Measurements from ENCODE around the gene ZFP1.
"Not testable (repeated sequence)": the region's sequence is repeated elsewhere in the genome, so short reads cannot be mapped to it uniquely, and the experiment has no call there.

ZFP1 gene

DNA sequence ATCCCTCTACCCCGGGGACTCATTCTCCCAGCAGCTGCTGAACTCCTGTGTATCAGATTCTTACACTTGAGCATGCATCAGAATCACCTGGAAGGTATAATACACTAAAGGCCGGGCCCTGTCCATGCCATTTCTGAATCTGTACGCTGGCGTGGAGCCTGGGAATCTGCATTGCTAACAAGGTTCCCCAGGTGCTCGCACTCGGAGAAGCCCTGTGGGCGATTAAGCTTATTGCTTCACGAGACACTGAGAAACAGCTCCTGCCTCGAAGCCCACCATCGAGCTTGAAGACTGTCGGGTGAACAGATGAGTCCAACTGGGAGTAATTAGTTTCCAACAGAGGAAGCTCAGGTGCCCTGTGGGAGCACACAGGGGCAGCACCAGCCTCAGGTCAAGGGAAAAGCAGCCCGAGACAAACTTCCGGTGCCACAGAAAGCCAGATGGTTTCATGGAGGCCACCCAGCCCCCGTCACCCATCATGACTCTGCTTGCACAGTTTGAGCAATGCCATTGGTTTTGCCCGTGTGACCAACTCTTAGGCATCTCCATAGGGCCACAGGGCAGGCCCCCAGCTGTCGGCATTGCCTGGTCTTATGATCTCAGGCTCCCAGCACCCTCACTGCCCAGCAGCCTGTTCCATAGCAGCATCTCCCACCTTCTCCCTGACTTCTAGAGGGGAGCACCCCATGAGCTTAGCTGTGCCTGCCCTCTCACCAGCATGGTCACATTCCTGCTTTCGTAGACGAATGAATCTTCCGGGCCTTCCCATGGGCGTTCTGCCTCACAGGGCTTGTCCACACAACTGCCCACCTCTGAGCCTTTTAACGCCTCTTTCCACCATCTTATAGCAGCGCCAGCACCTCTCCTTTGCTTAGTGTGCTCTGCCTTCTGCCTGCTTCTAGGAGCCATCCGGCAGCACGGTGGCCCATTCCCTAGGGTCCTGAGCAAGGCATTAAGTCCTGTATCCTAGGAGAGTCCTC is 47.8 kb downstream of the ZFP1 start:
- Mint-ChIP-seq H3K9me3 (no peaks in the 10 kb centered on the region), H3K4me3 (no peak overlapping the region), H3K4me1 (ENCODE audit: low read depth) (peaks cover 3% of the 10 kb centered on the region), H3K36me3 (ENCODE audit: low read depth) (no peaks in the 10 kb centered on the region), H3K27me3 (peaks cover 91% of the 10 kb centered on the region), H3K27ac (no peak overlapping the region)
- intact Hi-C loops (cut with micrococcal nuclease), result loop anchor here (5.0 kb wide), 1 partner anchor 351 kb away; no protein-coding TSS in a partner anchor

DNA sequence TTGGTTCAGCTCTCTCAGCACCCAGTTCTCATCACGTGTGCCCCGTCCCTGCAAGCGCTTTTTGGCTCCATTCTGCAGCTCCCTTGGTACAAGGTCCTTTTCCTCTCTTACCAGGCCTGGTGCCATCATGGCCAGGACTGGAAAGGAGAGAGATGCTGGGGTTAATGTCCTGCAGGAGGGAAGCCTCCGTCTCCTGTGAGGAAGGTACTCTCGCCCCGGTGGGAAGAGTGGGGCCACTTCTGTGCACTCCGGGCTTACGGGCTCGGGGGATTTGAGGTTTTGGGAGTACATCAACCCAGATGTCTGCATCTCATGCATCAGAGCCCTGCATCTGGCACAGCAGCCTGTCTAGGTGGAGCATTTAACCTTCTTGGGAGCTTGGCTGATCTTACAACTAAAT is 48.5 kb downstream of the ZFP1 start:
- Mint-ChIP-seq H3K36me3 (ENCODE audit: low read depth) (no peaks in the 10 kb centered on the region), H3K27ac (no peak overlapping the region), H3K9me3 (no peaks in the 10 kb centered on the region), H3K4me1 (ENCODE audit: low read depth) (peaks cover 6% of the 10 kb centered on the region), H3K4me3 (no peak overlapping the region), H3K27me3 (peaks cover 92% of the 10 kb centered on the region)
- intact Hi-C loops (cut with micrococcal nuclease), result loop anchor here (5.0 kb wide), 1 partner anchor 350 kb away; no protein-coding TSS in a partner anchor

DNA sequence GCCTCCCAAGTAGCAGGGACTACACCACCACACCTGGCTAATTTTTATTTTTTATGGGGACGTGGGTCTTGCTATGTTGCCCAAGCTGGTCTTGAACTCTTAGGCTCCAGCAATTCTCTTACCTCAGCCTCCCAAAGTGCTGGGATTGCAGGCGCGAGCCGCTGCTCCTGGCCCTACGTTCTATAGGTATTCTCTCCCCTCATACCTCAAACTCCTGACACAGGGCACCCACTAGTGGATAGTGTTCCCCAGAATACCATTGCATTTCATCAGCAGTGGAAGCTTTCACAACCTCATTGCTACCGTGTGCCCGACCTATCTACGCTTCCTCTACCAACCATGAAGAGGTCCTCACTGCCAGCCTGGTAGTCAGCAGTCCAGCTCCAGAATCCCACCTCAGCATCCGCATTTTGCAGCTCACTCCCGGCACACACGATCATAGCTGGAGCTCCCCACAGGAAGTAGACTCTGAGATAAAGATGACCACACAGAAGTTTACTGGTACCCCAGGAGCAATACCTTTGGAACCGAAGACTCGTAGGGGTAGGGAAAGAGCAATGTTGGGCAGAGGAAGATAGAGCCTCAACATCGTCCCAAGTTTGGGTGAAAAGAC is 49.3 kb downstream of the ZFP1 start:
- Mint-ChIP-seq H3K27me3 (peaks cover 94% of the 10 kb centered on the region), H3K27ac (no peak overlapping the region)
- intact Hi-C loops (cut with micrococcal nuclease), result loop anchor here (5.0 kb wide), 1 partner anchor 350 kb away; no protein-coding TSS in a partner anchor

DNA sequence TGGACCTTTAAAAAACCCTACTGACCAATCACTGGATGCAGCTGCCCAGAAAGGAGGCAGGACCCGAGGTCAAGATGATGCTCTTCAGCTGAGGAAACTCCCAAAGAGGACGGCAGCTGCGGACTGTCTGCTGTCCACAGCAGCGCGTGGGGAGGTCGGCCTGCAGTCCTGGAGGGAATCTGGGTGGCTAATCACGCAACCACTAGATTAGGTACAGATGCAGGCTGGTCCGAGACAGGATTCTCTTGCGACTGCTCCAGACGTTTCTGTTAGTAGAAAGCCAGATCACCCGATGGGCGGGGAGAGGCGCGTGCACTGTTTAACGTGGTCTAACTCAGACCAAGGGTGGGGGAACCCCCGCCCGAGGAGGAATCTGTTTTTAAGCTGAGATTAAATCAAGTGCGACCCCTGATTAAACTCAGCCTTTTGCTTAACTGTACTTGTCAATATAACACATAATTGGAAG is 49.8 kb downstream of the ZFP1 start:
- intact Hi-C loops (cut with micrococcal nuclease), result loop anchor here (5.0 kb wide), 1 partner anchor 349 kb away; no protein-coding TSS in a partner anchor
- no peaks in the 10 kb centered on the region for H3K9me3 Mint-ChIP-seq
- peaks cover 94% of the 10 kb centered on the region for H3K27me3 Mint-ChIP-seq
- no peak overlapping the region for H3K27ac Mint-ChIP-seq
- H3K4me3 Mint-ChIP-seq, result no peak overlapping the region
- no peaks in the 10 kb centered on the region for H3K36me3 Mint-ChIP-seq (ENCODE audit: low read depth)
- peaks cover 6% of the 10 kb centered on the region for H3K4me1 Mint-ChIP-seq (ENCODE audit: low read depth)

More for the DNA sequence above, 49.3 kb downstream of the ZFP1 start:
- Mint-ChIP-seq H3K4me1 (ENCODE audit: low read depth) (peaks cover 6% of the 10 kb centered on the region), H3K4me3 (no peak overlapping the region), H3K9me3 (no peaks in the 10 kb centered on the region), H3K36me3 (ENCODE audit: low read depth) (no peaks in the 10 kb centered on the region)

DNA sequence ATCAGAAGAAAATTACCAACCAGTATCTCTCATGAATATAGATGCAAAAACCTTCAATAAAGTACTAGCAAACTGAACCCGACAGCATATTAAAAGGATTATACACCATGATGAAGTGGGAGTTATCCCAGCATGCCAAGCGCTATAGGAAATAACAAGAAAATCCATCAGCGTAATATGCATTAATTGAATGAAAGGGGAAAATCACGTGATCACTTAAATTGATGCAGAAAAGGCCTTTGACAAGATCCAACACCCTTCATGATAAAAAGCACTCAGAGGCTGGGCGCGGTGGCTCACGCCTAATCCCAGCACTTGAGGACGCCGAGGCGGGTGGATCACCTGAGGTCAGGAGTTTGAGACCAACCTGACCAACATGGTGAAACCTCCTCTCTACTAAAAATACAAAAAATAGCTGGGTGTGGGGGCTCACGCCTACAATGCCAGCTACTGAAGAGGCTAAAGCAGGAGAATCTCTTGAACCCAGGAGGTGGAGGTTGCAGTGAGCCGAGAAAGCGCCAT is 53.8 kb downstream of the ZFP1 start:
- H3K27ac Mint-ChIP-seq, result no peak overlapping the region
- H3K27me3 Mint-ChIP-seq, result peaks cover 83% of the 10 kb centered on the region
- H3K9me3 Mint-ChIP-seq, result no peaks in the 10 kb centered on the region
- H3K4me1 Mint-ChIP-seq (ENCODE audit: low read depth), result peaks cover 6% of the 10 kb centered on the region
- H3K36me3 Mint-ChIP-seq (ENCODE audit: low read depth), result no peaks in the 10 kb centered on the region
- H3K4me3 Mint-ChIP-seq, result no peak overlapping the region
- intact Hi-C loops (cut with micrococcal nuclease), result no loop called here

DNA sequence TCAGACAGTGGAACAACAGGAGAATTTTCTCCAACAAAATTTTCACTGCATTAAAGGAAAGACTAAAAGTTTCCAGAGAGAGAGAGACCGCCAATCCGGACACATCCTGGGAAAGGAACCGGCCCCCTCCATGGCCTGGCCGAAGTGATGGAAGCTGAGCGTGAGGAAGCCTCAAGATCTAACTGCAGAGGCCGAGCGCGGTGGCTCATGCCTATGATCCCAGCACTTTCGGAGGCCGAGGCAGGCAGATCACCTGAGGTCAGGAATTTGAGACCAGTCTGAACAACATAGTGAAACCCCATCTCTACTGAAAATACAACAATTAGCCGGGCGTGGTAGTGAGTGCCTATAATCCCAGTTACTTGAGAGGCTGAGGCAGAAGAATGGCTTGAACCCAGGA is 54.8 kb downstream of the ZFP1 start:
- no peak overlapping the region for H3K4me3 Mint-ChIP-seq
- no peaks in the 10 kb centered on the region for H3K9me3 Mint-ChIP-seq
- no peaks in the 10 kb centered on the region for H3K36me3 Mint-ChIP-seq (ENCODE audit: low read depth)
- no peak overlapping the region for H3K27ac Mint-ChIP-seq
- intact Hi-C loops (cut with micrococcal nuclease), result no loop called here
- H3K27me3 Mint-ChIP-seq, result peaks cover 83% of the 10 kb centered on the region
- peaks cover 6% of the 10 kb centered on the region for H3K4me1 Mint-ChIP-seq (ENCODE audit: low read depth)

DNA sequence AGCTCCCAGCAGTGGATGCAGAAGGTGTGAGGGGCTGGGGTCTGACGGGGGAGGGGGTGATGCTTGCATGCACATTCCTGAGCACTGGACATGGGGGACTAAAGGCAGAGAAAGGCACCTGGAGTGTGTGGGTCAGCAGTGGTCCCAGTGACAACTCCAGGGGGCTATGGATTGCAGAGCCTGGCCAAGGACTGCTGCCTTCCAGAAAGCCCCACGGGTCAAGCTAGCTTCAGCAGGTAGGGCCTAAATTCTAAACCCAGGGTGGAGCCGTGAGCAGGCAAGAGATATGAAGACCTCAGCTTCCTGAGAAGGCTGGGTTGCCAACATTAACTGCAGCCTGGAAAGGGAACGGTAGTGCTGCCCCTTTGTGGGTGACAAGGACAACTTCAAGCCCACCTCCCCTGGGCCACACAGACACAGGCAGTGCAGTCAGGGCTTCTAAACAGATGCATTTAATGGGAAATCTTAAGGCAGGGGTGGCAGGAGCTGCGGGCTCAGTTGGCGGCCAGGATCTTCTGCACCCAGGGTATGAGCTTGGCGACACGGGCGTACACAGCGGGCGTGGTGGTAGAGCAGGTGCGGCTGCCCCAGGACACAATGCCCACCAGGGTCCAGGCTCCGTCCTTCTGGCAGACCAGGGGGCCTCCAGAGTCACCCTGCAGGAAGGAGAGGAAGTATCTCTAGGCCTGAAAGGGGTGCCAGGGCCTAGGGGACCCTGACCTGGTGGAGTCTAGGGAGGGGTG is 55.5 kb downstream of the ZFP1 start:
- Mint-ChIP-seq H3K4me1 (ENCODE audit: low read depth) (peaks cover 6% of the 10 kb centered on the region), H3K27me3 (peaks cover 85% of the 10 kb centered on the region), H3K9me3 (no peaks in the 10 kb centered on the region), H3K4me3 (no peak overlapping the region), H3K36me3 (ENCODE audit: low read depth) (no peaks in the 10 kb centered on the region), H3K27ac (no peak overlapping the region)
- intact Hi-C loops (cut with micrococcal nuclease), result loop anchor here (2.0 kb wide), 1 partner anchor 17 kb away; no protein-coding TSS in a partner anchor

DNA sequence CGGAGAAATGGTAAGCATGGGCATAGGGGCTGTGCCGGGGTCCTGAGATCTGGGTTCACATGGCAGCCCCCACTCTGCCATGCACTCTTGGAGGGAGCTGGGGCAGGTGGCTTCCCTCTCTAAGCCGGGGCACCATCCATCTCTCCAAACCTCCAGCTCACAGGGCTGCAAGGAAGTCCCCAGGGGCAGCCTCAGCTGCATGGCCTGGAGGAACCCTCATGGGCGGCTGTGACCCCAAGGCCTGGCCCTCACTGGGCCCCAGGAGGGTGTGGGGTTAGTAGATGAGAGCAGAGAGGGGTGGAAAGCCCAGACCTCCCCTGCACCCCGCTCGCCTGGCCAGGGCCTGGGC is 56.1 kb downstream of the ZFP1 start:
- intact Hi-C loops (cut with micrococcal nuclease), result loop anchor here (2.0 kb wide), 1 partner anchor 16 kb away; no protein-coding TSS in a partner anchor
- Mint-ChIP-seq H3K27ac (no peak overlapping the region), H3K36me3 (ENCODE audit: low read depth) (no peaks in the 10 kb centered on the region), H3K27me3 (peaks cover 86% of the 10 kb centered on the region), H3K4me3 (no peak overlapping the region), H3K9me3 (no peaks in the 10 kb centered on the region), H3K4me1 (ENCODE audit: low read depth) (peaks cover 6% of the 10 kb centered on the region)

DNA sequence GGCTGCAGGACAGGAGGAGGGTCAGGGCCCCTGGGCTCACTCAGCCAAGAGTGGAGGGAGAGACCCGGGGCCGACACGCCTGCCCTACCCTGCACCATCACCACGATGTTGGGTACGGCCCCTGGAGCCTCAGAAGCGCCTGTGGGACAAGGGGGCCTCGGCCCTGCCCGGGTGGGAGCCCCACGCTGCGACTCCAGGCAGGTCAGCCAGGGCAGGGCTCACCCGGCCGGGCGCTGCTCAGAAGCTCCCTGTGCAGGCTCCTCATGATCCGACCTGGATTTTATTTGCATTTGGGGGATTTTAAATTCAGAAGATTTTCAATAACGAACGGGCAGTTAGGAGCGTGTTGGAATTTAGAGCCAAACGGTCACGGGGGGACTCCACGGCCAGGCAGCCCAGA is 56.6 kb downstream of the ZFP1 start:
- intact Hi-C loops (cut with micrococcal nuclease), result loop anchor here (2.0 kb wide), 1 partner anchor 16 kb away; no protein-coding TSS in a partner anchor
- not testable (repeated sequence) for H3K27ac Mint-ChIP-seq; H3K36me3 Mint-ChIP-seq (ENCODE audit: low read depth); H3K9me3 Mint-ChIP-seq; H3K4me1 Mint-ChIP-seq (ENCODE audit: low read depth); H3K4me3 Mint-ChIP-seq
- H3K27me3 Mint-ChIP-seq, result peaks cover 86% of the 10 kb centered on the region

DNA sequence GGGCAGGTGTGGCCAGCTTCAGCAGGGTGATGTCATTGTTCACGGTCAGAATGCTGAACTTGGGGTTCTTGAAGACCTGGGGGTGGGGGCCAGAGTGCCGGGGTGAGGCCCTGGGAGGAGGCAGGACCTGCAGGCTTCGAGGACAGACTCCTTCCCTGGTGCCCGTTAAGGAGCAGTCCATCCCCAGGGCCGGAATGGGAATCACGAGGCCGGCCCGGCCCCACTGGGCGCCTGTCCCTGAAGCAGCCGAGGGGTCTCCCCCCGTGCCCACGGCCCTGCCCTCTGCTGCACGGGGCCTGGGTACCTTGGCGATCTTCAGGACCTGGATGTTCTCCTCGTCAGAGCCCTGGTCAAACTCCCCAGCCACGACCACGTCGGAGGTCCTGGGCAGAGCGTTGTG is 57.1 kb downstream of the ZFP1 start:
- not testable (repeated sequence) for H3K36me3 Mint-ChIP-seq (ENCODE audit: low read depth); H3K9me3 Mint-ChIP-seq; H3K4me3 Mint-ChIP-seq; H3K4me1 Mint-ChIP-seq (ENCODE audit: low read depth); H3K27ac Mint-ChIP-seq
- peaks cover 86% of the 10 kb centered on the region for H3K27me3 Mint-ChIP-seq
- intact Hi-C loops (cut with micrococcal nuclease), result loop anchor here (2.0 kb wide), 1 partner anchor 15 kb away; no protein-coding TSS in a partner anchor

DNA sequence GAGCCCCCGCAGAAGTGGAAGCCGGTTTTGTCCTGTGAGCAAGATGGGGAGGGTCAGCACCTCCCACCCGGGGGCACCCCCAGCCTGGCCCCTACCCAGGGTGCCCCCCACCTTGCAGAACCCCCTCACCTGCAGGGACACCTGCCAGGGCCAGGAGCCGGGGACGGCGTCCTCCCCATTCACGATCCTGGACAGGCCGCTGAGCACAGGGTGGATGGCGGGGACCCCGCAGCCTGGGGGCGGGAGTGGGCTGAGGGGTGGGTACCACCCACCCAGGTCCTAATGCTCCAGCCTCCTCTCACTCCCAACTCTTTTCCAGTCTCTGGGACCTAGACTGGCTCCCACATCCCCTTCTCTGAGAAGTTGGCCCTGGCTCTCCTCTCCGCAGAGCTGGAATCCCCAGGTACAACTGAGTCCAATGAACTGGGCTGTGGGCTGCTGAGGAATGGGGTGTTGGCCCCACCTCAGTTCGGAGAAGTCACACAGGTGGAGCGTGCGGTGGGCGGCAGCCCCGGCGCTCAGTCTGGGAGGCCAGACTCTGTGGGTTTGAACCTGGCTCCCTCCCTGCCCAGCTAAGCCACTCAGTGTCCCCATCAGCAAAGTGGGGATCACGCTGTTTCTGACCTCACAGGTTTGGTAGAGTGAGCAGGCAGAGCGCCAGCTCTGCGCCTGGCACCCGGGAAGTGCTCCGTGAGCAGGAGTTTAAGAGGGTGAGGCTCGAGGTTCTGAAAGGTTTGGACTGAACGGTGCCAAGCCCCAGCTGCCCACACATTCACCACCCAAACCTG is 57.8 kb downstream of the ZFP1 start:
- not testable (repeated sequence) for H3K36me3 Mint-ChIP-seq (ENCODE audit: low read depth); H3K4me1 Mint-ChIP-seq (ENCODE audit: low read depth); H3K4me3 Mint-ChIP-seq; H3K9me3 Mint-ChIP-seq; H3K27ac Mint-ChIP-seq
- intact Hi-C loops (cut with micrococcal nuclease), result loop anchor here (2.0 kb wide), 2 partner anchors 15 to 21 kb away; no protein-coding TSS in a partner anchor
- H3K27me3 Mint-ChIP-seq, result peaks cover 85% of the 10 kb centered on the region

DNA sequence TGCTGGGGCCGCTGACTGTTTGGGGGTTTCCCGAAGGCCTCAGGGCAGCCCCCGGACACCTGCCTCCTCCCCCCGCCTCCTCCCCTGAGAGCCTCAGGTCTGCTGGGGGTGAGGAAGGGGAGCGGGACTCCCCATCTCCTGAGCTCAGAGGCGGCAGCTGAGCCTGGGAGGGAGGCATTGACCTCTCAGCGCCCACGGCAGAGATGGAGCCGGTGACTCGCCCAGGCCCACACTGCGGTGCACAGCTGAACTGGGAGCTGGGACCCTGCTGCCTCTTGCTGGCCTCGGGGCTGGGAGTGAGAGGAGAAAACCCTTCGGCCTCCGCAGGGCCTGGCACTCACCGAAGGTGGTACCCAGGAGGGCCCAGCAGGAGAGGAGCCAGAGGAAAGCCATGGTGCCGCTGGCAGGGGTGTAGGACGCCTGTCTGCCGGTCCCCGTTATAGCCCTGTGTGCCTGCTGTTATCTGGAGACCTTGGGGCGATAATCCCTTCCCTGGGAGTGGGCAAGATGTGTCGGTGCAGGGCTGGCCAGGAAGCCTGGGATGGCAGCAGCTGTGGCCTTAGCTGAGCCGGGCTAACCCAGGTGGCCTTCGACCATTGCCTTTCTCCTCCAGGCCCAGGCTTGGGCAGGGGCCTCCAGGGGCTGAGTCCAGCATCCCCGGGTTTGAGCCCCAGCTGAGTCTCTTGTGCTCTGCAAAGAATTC is 58.6 kb downstream of the ZFP1 start, which contains the start of gene CTRB2:
TSS of gene CTRB2 (minus strand) at position 413 of the 703 bp plus-strand sequence. CDS start at position 393, 20 bp downstream.
- no peak within 1 kb of the TSS for H3K4me3 Mint-ChIP-seq
- H3K4me1 Mint-ChIP-seq (ENCODE audit: low read depth), result no peaks in the 10 kb centered on the region
- H3K27me3 Mint-ChIP-seq, result peaks cover 83% of the 10 kb centered on the region
- H3K27ac Mint-ChIP-seq, result no peak within 1 kb of the TSS
- intact Hi-C loops (cut with micrococcal nuclease), result loop anchor here (2.0 kb wide), 1 partner anchor 20 kb away; no protein-coding TSS in a partner anchor
- H3K9me3 Mint-ChIP-seq, result no peaks in the 10 kb centered on the region
- no peaks in the 10 kb centered on the region for H3K36me3 Mint-ChIP-seq (ENCODE audit: low read depth)
